ENCODE results near the gene COL9A1.

COL9A1 gene

GRCh38 chr6:70219943-70220613 is 82.8 kb downstream of the COL9A1 start:
- ATAC-seq = no peak
- TF ChIP-seq ARNTL (CRISPR knock-in tag; IDR thresholded peaks at IDR 0.05; ENCODE audit: borderline replicate concordance, low read depth) (no peak), SNAI2 (CRISPR knock-in tag; IDR thresholded peaks at IDR 0.05) (no peak), ZNF565 (CRISPR knock-in tag; conservative IDR thresholded peaks at IDR 0.05; ENCODE audit: low read depth) (no peak), ISL1 (CRISPR knock-in tag; IDR thresholded peaks at IDR 0.05) (no peak), PPARA (CRISPR knock-in tag; IDR thresholded peaks at IDR 0.05; ENCODE audit: borderline replicate concordance) (no peak), OSR1 (CRISPR knock-in tag; IDR thresholded peaks at IDR 0.05) (no peak), ZNF70 (CRISPR knock-in tag; IDR thresholded peaks at IDR 0.05) (no peak), ZFP3 (CRISPR knock-in tag; IDR thresholded peaks at IDR 0.05) (no peak)
- TF ChIP-seq, protein P1, sequence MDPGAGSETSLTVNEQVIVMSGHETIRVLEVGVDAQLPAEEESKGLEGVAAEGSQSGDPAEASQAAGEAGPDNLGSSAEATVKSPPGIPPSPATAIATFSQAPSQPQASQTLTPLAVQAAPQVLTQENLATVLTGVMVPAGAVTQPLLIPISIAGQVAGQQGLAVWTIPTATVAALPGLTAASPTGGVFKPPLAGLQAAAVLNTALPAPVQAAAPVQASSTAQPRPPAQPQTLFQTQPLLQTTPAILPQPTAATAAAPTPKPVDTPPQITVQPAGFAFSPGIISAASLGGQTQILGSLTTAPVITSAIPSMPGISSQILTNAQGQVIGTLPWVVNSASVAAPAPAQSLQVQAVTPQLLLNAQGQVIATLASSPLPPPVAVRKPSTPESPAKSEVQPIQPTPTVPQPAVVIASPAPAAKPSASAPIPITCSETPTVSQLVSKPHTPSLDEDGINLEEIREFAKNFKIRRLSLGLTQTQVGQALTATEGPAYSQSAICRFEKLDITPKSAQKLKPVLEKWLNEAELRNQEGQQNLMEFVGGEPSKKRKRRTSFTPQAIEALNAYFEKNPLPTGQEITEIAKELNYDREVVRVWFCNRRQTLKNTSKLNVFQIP (CRISPR knock-in tag; IDR thresholded peaks at IDR 0.05; ENCODE audit: borderline replicate concordance, low read depth) = no peak
- TF ChIP-seq, protein P2, sequence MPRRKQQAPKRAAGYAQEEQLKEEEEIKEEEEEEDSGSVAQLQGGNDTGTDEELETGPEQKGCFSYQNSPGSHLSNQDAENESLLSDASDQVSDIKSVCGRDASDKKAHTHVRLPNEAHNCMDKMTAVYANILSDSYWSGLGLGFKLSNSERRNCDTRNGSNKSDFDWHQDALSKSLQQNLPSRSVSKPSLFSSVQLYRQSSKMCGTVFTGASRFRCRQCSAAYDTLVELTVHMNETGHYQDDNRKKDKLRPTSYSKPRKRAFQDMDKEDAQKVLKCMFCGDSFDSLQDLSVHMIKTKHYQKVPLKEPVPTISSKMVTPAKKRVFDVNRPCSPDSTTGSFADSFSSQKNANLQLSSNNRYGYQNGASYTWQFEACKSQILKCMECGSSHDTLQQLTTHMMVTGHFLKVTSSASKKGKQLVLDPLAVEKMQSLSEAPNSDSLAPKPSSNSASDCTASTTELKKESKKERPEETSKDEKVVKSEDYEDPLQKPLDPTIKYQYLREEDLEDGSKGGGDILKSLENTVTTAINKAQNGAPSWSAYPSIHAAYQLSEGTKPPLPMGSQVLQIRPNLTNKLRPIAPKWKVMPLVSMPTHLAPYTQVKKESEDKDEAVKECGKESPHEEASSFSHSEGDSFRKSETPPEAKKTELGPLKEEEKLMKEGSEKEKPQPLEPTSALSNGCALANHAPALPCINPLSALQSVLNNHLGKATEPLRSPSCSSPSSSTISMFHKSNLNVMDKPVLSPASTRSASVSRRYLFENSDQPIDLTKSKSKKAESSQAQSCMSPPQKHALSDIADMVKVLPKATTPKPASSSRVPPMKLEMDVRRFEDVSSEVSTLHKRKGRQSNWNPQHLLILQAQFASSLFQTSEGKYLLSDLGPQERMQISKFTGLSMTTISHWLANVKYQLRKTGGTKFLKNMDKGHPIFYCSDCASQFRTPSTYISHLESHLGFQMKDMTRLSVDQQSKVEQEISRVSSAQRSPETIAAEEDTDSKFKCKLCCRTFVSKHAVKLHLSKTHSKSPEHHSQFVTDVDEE (CRISPR knock-in tag; IDR thresholded peaks at IDR 0.05) = no peak

- TF ChIP-seq BACH2 (CRISPR knock-in tag; IDR thresholded peaks at IDR 0.05; ENCODE audit: borderline replicate concordance) (no peak), CREB5 (CRISPR knock-in tag; IDR thresholded peaks at IDR 0.05; ENCODE audit: low read depth) (no peak), SNAI2 (CRISPR knock-in tag; IDR thresholded peaks at IDR 0.05) (no peak), PPARA (CRISPR knock-in tag; IDR thresholded peaks at IDR 0.05; ENCODE audit: borderline replicate concordance) (no peak), ZNF565 (CRISPR knock-in tag; conservative IDR thresholded peaks at IDR 0.05; ENCODE audit: low read depth) (no peak)
- TF ChIP-seq, protein P1 (CRISPR knock-in tag; IDR thresholded peaks at IDR 0.05; ENCODE audit: borderline replicate concordance, low read depth) = no peak
- no peak for ATAC-seq
Observed at GRCh38 chr6:70216767-70217166, 86.1 kb downstream of the COL9A1 start.

DNA sequence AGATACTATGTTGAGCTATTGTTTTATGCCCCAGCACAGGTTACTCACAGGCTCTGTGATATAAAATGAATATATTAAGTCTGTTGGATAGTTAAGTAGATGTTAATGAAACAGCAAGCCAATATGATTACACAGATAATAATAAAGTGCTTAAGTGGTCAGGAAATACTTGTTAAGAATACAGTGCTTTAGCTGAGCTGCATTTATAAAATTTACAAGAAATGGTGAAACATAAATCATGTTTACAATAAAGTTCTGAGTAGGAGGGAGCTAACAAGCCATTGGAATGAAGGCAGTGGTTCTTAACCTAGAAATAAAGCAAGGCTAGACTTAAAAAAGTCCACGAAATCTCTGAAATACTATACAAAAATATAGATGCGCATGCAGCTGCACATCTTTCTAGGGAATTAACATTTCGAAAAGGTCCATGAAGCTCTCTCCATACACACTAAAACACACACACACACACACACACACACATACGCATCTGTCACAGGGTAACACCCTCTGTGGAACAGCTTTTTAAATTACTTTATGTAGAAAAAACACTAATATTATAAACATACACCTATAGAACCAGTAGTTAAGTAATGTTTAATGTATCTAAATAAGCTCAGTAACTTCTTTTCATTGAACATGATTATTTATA is 87.3 kb downstream of the COL9A1 start:
- TF ChIP-seq, protein P1 (CRISPR knock-in tag; IDR thresholded peaks at IDR 0.05; ENCODE audit: borderline replicate concordance, low read depth) = no peak
- TF ChIP-seq, protein P3, sequence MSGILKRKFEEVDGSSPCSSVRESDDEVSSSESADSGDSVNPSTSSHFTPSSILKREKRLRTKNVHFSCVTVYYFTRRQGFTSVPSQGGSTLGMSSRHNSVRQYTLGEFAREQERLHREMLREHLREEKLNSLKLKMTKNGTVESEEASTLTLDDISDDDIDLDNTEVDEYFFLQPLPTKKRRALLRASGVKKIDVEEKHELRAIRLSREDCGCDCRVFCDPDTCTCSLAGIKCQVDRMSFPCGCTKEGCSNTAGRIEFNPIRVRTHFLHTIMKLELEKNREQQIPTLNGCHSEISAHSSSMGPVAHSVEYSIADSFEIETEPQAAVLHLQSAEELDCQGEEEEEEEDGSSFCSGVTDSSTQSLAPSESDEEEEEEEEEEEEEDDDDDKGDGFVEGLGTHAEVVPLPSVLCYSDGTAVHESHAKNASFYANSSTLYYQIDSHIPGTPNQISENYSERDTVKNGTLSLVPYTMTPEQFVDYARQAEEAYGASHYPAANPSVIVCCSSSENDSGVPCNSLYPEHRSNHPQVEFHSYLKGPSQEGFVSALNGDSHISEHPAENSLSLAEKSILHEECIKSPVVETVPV (CRISPR knock-in tag; IDR thresholded peaks at IDR 0.05) = no peak
- TF ChIP-seq ISL1 (CRISPR knock-in tag; IDR thresholded peaks at IDR 0.05) = no peak
- ATAC-seq = no peak

- TF ChIP-seq ZFP30 (CRISPR knock-in tag; IDR thresholded peaks at IDR 0.05) (no peak), BACH2 (CRISPR knock-in tag; IDR thresholded peaks at IDR 0.05; ENCODE audit: borderline replicate concordance) (no peak), TCF4 (CRISPR knock-in tag; IDR thresholded peaks at IDR 0.05; ENCODE audit: borderline replicate concordance) (no peak), PPARA (CRISPR knock-in tag; IDR thresholded peaks at IDR 0.05; ENCODE audit: borderline replicate concordance) (no peak), OSR1 (CRISPR knock-in tag; IDR thresholded peaks at IDR 0.05) (no peak), GLIS3 (CRISPR knock-in tag; IDR thresholded peaks at IDR 0.05) (no peak), ZNF565 (CRISPR knock-in tag; conservative IDR thresholded peaks at IDR 0.05; ENCODE audit: low read depth) (no peak)
- TF ChIP-seq, protein P1 (CRISPR knock-in tag; IDR thresholded peaks at IDR 0.05; ENCODE audit: borderline replicate concordance, low read depth) = no peak
- ATAC-seq = peak; percentile 64
Observed at GRCh38 chr6:70210462-70210861, 92.4 kb downstream of the COL9A1 start.
